H1 (cell line): ENCODE data around the gene DENND4B. TPM values are rescaled to one million over a fixed set of nuclear protein-coding genes. Genes with fewer than 3 reads are reported as not detected.

Source experiments
- CTCF ChIA-PET: fragments of 300-600 bp; sonication (Branson Sonifier 250); formaldehyde crosslinking; loops from one replicate; lab custom pipeline; 2021; ENCODE audit not compliant: partially characterized antibody; lab: Charles Lee
- POLR2A ChIA-PET: fragments of 300-600 bp; sonication (Branson Sonifier 250); formaldehyde crosslinking; loops from one replicate; lab custom pipeline; 2021; ENCODE audit warnings: inconsistent platforms; ENCODE audit not compliant: partially characterized antibody; lab: Charles Lee
- DNase-seq, 2 experiments: peaks; one replicate each; pipeline versions ENCODE4 v3.0.0 to v3.0.0-alpha.2; 2010 to 2022; ENCODE audit warnings: low spot score in 2 of 2, low read depth in 1 of 2, mixed read lengths in 1 of 2
- FAIRE-seq: peaks from 2 replicates; lab custom pipeline; 2011; peaks lifted over from hg19 to GRCh38; lab: Jason Lieb, UNC
- H2AFZ ChIP-seq: 2 replicates; pipeline ENCODE4 v1.8.1; 2012; ENCODE audit warnings: low read length, inconsistent platforms
- H2AK5ac ChIP-seq: 2 replicates; pipeline ENCODE4 v1.6.1; 2013; ENCODE audit warnings: low read depth, low read length
- H2BK120ac ChIP-seq: replicated peaks from 2 replicates; pipeline ENCODE3; 2013; ENCODE audit warnings: low read depth, low read length, inconsistent platforms
- H2BK12ac ChIP-seq: 2 replicates; pipeline ENCODE4 v1.6.1; 2013; ENCODE audit warnings: low read depth, low read length
- H2BK15ac ChIP-seq: 2 replicates; pipeline ENCODE4 v1.6.1; 2013; ENCODE audit warnings: low read length
- H2BK20ac ChIP-seq: 2 replicates; pipeline ENCODE4 v1.6.1; 2013; ENCODE audit warnings: low read length
- H2BK5ac ChIP-seq: 2 replicates; pipeline ENCODE4 v1.6.1; 2013; ENCODE audit warnings: low read depth, low read length
- H3K14ac ChIP-seq: 2 replicates; pipeline ENCODE4 v1.6.1; 2013; ENCODE audit warnings: inconsistent platforms; ENCODE audit not compliant: insufficient read length
- H3K18ac ChIP-seq: 2 replicates; pipeline ENCODE4 v1.6.1; 2013; ENCODE audit warnings: low read length; ENCODE audit errors: extremely low read depth
- H3K23ac ChIP-seq: 2 replicates; pipeline ENCODE4 v1.6.1; 2013; ENCODE audit warnings: inconsistent platforms; ENCODE audit not compliant: insufficient read length
- H3K23me2 ChIP-seq: 2 replicates; pipeline ENCODE4 v1.6.1; 2013; ENCODE audit warnings: low read depth, low read length
- H3K27ac ChIP-seq: 2 replicates; pipeline ENCODE4 v1.6.1; 2011; ENCODE audit warnings: low read depth, low read length, inconsistent platforms
- H3K27me3 ChIP-seq, 4 experiments: replicated peaks in 1 of 4; 1 replicate in 1 of 4; 2 replicates in 3 of 4; pipeline versions ENCODE4 v1.6.1 to v1.8.1; 2011 to 2013; ENCODE audit warnings: low read length in 3 of 4, mild to moderate bottlenecking in 3 of 4, inconsistent platforms in 2 of 4, mixed read lengths in 2 of 4, moderate library complexity in 1 of 4; ENCODE audit not compliant: control insufficient read depth in 3 of 4, insufficient read depth in 3 of 4; ENCODE audit errors: extremely low read depth in 1 of 4
- H3K36me3 ChIP-seq, 4 experiments: 2 replicates each; pipeline versions ENCODE4 v1.6.1 to v1.8.1; 2011 to 2013; ENCODE audit warnings: mild to moderate bottlenecking in 4 of 4, low read length in 3 of 4, moderate library complexity in 2 of 4, control low read depth in 1 of 4, inconsistent platforms in 1 of 4; ENCODE audit not compliant: insufficient read depth in 4 of 4, control insufficient read depth in 2 of 4
- H3K4ac ChIP-seq: replicated peaks from 2 replicates; pipeline ENCODE3; 2013; ENCODE audit warnings: low read length, low read depth, mixed read lengths, inconsistent platforms; ENCODE audit not compliant: insufficient read length
- H3K4me1 ChIP-seq, 4 experiments: replicated peaks in 1 of 4; 1 replicate in 1 of 4; 2 replicates in 3 of 4; pipeline versions ENCODE4 v1.6.1 to v1.8.1; 2011 to 2013; ENCODE audit warnings: low read length in 3 of 4, inconsistent platforms in 2 of 4, mixed read lengths in 1 of 4; ENCODE audit not compliant: insufficient read depth in 4 of 4, control insufficient read depth in 3 of 4
- H3K4me2 ChIP-seq, 2 experiments: 2 replicates each; pipeline versions ENCODE4 v1.6.1 to v1.8.1; 2011 to 2013; ENCODE audit warnings: low read depth in 2 of 2, low read length in 2 of 2, control low read depth in 1 of 2, inconsistent platforms in 1 of 2, mild to moderate bottlenecking in 1 of 2; ENCODE audit not compliant: insufficient read depth in 1 of 2
- H3K4me3 ChIP-seq, 4 experiments: fragments of 200-600, 300-600 bp in 1 of 4; sonication (generic), shearing (Covaris generic), sonication (Bioruptor Twin) in 1 of 4; 2 replicates each; pipeline versions ENCODE4 v1.5.1 to v1.8.1; 2011 to 2016; ENCODE audit warnings: low read length in 4 of 4, low read depth in 3 of 4, control low read depth in 2 of 4, inconsistent platforms in 2 of 4, mild to moderate bottlenecking in 2 of 4, mixed read lengths in 1 of 4, moderate library complexity in 1 of 4; ENCODE audit not compliant: insufficient read depth in 2 of 4; ENCODE audit errors: extremely low read depth in 1 of 4
- H3K56ac ChIP-seq: replicated peaks from 2 replicates; pipeline ENCODE3; 2013; ENCODE audit warnings: low read depth, mild to moderate bottlenecking, mixed read lengths, low read length, inconsistent platforms; ENCODE audit not compliant: insufficient read length
- H3K79me1 ChIP-seq: 2 replicates; pipeline ENCODE4 v1.6.1; 2013; ENCODE audit warnings: low read depth, low read length, control low read depth
- H3K79me2 ChIP-seq, 2 experiments: 2 replicates each; pipeline versions ENCODE4 v1.6.1 to v1.8.1; 2012 to 2013; ENCODE audit warnings: low read length in 2 of 2, mild to moderate bottlenecking in 2 of 2, inconsistent platforms in 1 of 2; ENCODE audit not compliant: insufficient read depth in 2 of 2, control insufficient read depth in 1 of 2
- H3K9ac ChIP-seq, 4 experiments: replicated peaks in 1 of 4; 1 replicate in 1 of 4; 2 replicates in 3 of 4; pipeline versions ENCODE4 v1.6.1 to v1.8.1; 2011 to 2013; ENCODE audit warnings: low read depth in 3 of 4, low read length in 3 of 4, control low read depth in 2 of 4, mild to moderate bottlenecking in 2 of 4, moderate library complexity in 2 of 4, inconsistent platforms in 1 of 4; ENCODE audit errors: extremely low read depth in 1 of 4
- H3K9me3 ChIP-seq, 2 experiments: 2 replicates each; pipeline versions ENCODE4 v1.6.1 to v1.8.1; 2012 to 2013; ENCODE audit warnings: mild to moderate bottlenecking in 2 of 2, moderate library complexity in 2 of 2, control low read depth in 1 of 2, inconsistent platforms in 1 of 2, low read depth in 1 of 2, low read length in 1 of 2, mixed read lengths in 1 of 2; ENCODE audit not compliant: insufficient read depth in 2 of 2
- H4K20me1 ChIP-seq, 2 experiments: replicated peaks in 1 of 2; 2 replicates each; pipeline versions ENCODE3 to v1.8.1; 2011 to 2013; ENCODE audit warnings: inconsistent platforms in 2 of 2, low read length in 2 of 2, mild to moderate bottlenecking in 1 of 2; ENCODE audit not compliant: insufficient read depth in 2 of 2, control insufficient read depth in 1 of 2
- H4K5ac ChIP-seq: 2 replicates; pipeline ENCODE4 v1.6.1; 2013; ENCODE audit warnings: low read length, low read depth, mixed read lengths, inconsistent platforms; ENCODE audit not compliant: insufficient read length
- H4K8ac ChIP-seq: 2 replicates; pipeline ENCODE4 v1.8.0; 2013; ENCODE audit warnings: mild to moderate bottlenecking, moderate library complexity, low read length, inconsistent platforms; ENCODE audit not compliant: insufficient read depth; ENCODE audit errors: extremely low read depth
- H4K91ac ChIP-seq: replicated peaks from 2 replicates; pipeline ENCODE3; 2013; ENCODE audit warnings: low read length, mixed read lengths, inconsistent platforms; ENCODE audit not compliant: insufficient read length
- ASH2L ChIP-seq: fragments of 200-600, 300-600 bp; sonication (generic); IDR thresholded peaks from one replicate; pipeline ENCODE4 v1.7.1; 2017; ENCODE audit warnings: low read length
- FOSL1 ChIP-seq: IDR thresholded peaks from 2 replicates; pipeline ENCODE4 v1.6.1; 2011; ENCODE audit warnings: mild to moderate bottlenecking, low read depth, low read length, moderate library complexity; ENCODE audit not compliant: insufficient read depth
- KDM4A ChIP-seq: IDR thresholded peaks from one replicate; pipeline ENCODE4 v1.7.1; 2012; ENCODE audit warnings: low read depth, mild to moderate bottlenecking, moderate library complexity, low read length, inconsistent platforms; ENCODE audit not compliant: severe bottlenecking
- POLR2A ChIP-seq, 2 experiments: IDR thresholded peaks; 1 replicate in 1 of 2; 2 replicates in 1 of 2; pipeline ENCODE4 v1.6.1; 2011; ENCODE audit warnings: low read depth in 2 of 2, low read length in 2 of 2, mild to moderate bottlenecking in 2 of 2; ENCODE audit errors: control extremely low read depth in 1 of 2
- POLR2AphosphoS5 ChIP-seq: IDR thresholded peaks from 2 replicates; pipeline ENCODE4 v1.6.1; 2011; ENCODE audit warnings: low read depth, low read length
- SIRT6 ChIP-seq: IDR thresholded peaks from one replicate; pipeline ENCODE4 v1.7.1; 2012; ENCODE audit warnings: low read length, inconsistent platforms
- WGBS, 2 experiments: shearing (Covaris generic) in 1 of 2; methylation state at CpG; one replicate each; pipeline versions ENCODE4 v1.1.6 to v1.1.7; 2013 to 2015; ENCODE audit warnings: low lambda C conversion rate in 2 of 2, mixed read lengths in 2 of 2, inconsistent platforms in 1 of 2, low coverage in 1 of 2, missing lambda C conversion rate in 1 of 2; ENCODE audit not compliant: insufficient replicate concordance in 2 of 2, insufficient coverage in 1 of 2, insufficient read length in 1 of 2; ENCODE audit errors: extremely low coverage in 1 of 2, missing lambda C conversion rate in 1 of 2; 5-methylcytosine and 5-hydroxymethylcytosine counted together
- polyA plus RNA-seq, 7 experiments: library from polyadenylated mRNA; depleted of rRNA in 3 of 7; stranded (reverse) in 5 of 7; unstranded in 2 of 7; fragments of >200 nt in 5 of 7; fragments of 200-250 nt in 2 of 7; gene quantifications; 1 replicate in 5 of 7; 2 replicates in 1 of 7; 4 replicates in 1 of 7; pipeline versions ENCODE4 v1.2.1 to v1.2.3, GENCODE V29; 2011 to 2013; ENCODE audit warnings: missing spikeins in 2 of 7, mixed read lengths in 2 of 7
- total RNA-seq: library from RNA; stranded (reverse); fragmentation: NEBNext Ultra II Directional; extraction: Animal tissue kit (Norgen Biotek cat#: 25700); gene quantifications from 2 replicates; pipeline ENCODE4 v1.2.1, GENCODE V29; 2021

The DENND4B gene
- total and polyA plus RNA-seq, 2 of the 8 experiments (the other 6 are each of a cell fraction or from before 2014, with no cell fraction given) = 45.6 to 61.1 TPM

GRCh38 chr1:153957744-153958110 is 11.2 kb upstream of the DENND4B start:
- no peak for DNase-seq
- 2% methylated on average over 13 of the region's 13 CpGs; no CpG with 5 or more reads in 1 of the 2 experiments for WGBS, 2 experiments
- no peaks in the 10 kb centered on the region for H3K9me3 ChIP-seq
- TF ChIP-seq ASH2L = no peak
- TF ChIP-seq FOSL1 = no peak
- peak; percentile 22 for TF ChIP-seq KDM4A
- peak; percentile 74 for TF ChIP-seq SIRT6
- peak; percentile 86 for TF ChIP-seq POLR2AphosphoS5
- peak; percentile 52 to 66; a peak in 2 of 3 replicates for TF ChIP-seq POLR2A (IDR thresholded peaks at IDR 0.05; ENCODE audit: control extremely low read depth in 1 of 2, low read depth in 2 of 2, low read length in 2 of 2)
- peak overlapping the region; percentile 66 to 85 (median 77) for H3K9ac ChIP-seq
- H2BK12ac ChIP-seq = 0 out of 2 replicates have a peak overlapping the region, but pooled peaks have one; percentile 60
- 0 out of 2 replicates have a peak overlapping the region, but pooled peaks have one; percentile 16 for H2BK15ac ChIP-seq
- ChIA-PET POLR2A (interaction anchor here (0.6 to 15.7 kb wide), 12 partner anchors 11 to 214 kb away, joined by 3 to 454 read pairs (median 4); partner anchors contain the start of genes CREB3L4, DENND4B, GATAD2B and JTB), CTCF (interaction anchor here (1.0 to 6.4 kb wide), 5 partner anchors 8 to 30 kb away, joined by 3 to 31 read pairs (median 8); partner anchors contain the start of genes DENND4B and RAB13)
- H2AFZ ChIP-seq = peak overlapping the region; percentile 4; the same call in 1 of the 2 replicates
- no peaks in the 10 kb centered on the region for H3K27me3 ChIP-seq
- H3K4me2 ChIP-seq = peak overlapping the region; percentile 81 to 89
- H2BK120ac ChIP-seq = no peak overlapping the region
- peaks cover 34% of the 10 kb centered on the region for H3K79me1 ChIP-seq
- H3K23me2 ChIP-seq = peaks cover 21% of the 10 kb centered on the region
- peak overlapping the region; percentile 77 for H3K27ac ChIP-seq
- peak overlapping the region; percentile 92 for H3K18ac ChIP-seq
- peaks cover 9 to 16% of the 10 kb centered on the region in 2 experiments for H4K20me1 ChIP-seq
- H3K23ac ChIP-seq = no peak overlapping the region
- peak overlapping the region; percentile 96 for H2BK5ac ChIP-seq
- no peak overlapping the region for H3K14ac ChIP-seq
- H3K4ac ChIP-seq = no peak overlapping the region
- peaks cover 6 to 20% (median 12%) of the 10 kb centered on the region in 4 experiments for H3K4me1 ChIP-seq
- FAIRE-seq = no peak
- H3K56ac ChIP-seq = peak overlapping the region; percentile 9
- peaks cover 11 to 27% (median 20%) of the 10 kb centered on the region in 4 experiments for H3K36me3 ChIP-seq
- H2AK5ac ChIP-seq = 0 out of 2 replicates have a peak overlapping the region, but pooled peaks have one; percentile 11
- H3K79me2 ChIP-seq = peaks cover 36 to 68% of the 10 kb centered on the region in 2 experiments
- peak overlapping the region; percentile 82 to 98 (median 88) for H3K4me3 ChIP-seq
- H4K91ac ChIP-seq = peak overlapping the region; percentile 76
- peak overlapping the region; percentile 94 for H4K8ac ChIP-seq
- H4K5ac ChIP-seq = peak overlapping the region; percentile 66
- H2BK20ac ChIP-seq = no peak overlapping the region
